Skin of body (tissue), 2 donors: ENCODE measurements around the gene ATXN1. TPM values are rescaled to one million over a fixed set of nuclear protein-coding genes. Genes with fewer than 3 reads are reported as not detected.

ENCODE experiments used
- DNase-seq: peaks from one replicate; lab custom pipeline; 2025; lab: John Stamatoyannopoulos, UW
- total RNA-seq: library from RNA; depleted of rRNA; stranded (reverse); fragments of >200 nt; gene quantifications from one replicate; pipeline ENCODE4 v1.2.3, GENCODE V29; 2014

ATXN1 gene
- total RNA-seq, 1 donor from 2014 or later, result 52.6 TPM

DNA sequence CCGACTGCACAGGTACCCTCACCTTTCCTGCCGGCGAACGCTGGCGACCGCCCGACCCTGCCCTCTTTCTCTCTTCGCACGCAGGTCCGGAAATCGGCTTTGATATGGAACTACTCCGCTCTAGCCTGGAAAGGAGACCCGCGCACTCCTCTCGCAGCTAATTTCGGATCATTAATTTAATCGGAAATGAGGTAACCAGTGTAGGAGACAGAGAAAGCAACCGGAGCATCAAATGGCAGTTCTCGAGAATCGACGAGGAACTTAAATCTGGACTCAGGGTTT lies 949 bp upstream of the ATXN1 start:
- DNase-seq, result peak; percentile 51

DNA sequence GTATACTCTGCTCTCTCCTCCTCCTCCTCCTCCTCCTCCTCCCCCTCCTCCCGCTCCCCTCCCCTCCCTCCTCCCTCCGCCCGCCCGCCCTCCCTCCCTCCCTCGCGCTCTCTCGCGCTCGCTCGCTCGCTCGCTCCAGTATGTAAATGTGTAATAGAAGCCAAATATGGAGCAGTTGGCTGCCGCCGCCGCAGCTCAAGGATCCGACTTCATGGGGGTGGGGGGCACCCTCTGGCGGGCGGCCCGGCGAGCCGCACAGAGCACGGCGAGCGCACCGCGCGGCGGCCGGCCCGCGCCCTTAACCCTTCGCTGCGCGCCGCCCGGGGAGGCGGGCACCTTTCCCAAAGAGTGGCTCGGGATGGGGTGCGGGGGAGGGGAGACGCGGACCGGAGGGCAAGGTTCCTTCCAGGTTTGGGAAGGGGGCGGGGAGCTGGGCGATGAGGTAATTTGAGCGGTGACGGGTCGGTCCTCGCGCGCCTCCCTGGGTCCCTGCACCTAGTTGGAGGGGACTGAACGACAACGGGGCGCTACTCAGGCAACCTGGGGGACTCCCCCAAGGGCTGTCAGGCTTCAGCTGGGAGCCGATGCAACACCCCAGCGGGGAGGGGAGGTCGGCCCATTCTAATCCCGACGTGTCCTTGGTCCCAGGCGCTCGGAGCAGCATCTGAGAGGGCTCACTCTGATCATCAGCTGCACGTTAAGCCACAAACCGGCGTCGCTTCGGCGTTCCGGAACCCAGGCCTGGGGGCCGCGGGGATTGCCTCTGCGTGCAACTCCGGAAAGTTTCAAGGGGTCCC lies 409 bp upstream of the ATXN1 start:
- peak; percentile 89 for DNase-seq

DNA sequence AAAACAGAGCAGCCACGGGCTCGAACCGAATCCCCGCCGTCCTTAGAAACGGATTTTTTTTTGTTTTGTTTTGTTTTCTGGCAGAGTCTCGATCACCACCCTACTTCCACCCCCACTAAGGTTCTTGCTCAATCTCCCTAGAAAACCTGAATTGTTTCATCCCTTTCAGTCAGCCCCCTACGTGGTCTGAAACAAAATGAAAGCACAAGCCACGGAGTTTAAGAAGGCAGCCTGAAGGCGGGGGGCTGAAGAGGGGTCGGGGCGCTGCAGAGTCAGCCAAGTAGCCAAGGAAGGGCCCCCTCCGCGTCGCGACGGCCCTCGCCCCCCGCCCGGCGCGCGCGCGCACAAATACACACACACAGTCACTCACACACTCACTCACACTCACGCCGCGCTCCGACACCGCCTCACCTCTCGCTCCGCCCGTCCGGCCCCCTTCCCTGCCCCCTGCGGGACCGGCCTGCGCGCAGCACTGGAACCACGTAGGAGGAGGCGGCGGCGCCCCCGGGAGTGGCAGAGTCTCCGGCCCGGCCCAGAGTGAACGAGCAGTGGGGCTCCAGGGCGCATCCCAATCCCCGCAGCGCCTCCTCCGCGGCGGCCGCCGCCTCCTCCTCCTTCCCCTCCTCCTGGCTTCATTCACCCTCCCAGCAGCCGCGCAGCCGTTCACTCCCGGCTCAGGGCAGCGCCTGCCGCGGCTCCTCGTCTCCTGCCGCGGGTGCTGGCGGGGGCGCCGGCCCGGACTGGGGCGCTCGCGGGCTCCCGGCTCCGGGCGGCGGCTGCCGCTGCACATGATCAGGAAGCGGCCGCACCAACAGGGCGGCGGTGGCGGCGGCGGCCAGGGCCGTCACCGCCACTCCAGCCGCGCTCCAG lies 1.4 kb downstream of the ATXN1 start:
- DNase-seq, result peak; percentile 86

DNA sequence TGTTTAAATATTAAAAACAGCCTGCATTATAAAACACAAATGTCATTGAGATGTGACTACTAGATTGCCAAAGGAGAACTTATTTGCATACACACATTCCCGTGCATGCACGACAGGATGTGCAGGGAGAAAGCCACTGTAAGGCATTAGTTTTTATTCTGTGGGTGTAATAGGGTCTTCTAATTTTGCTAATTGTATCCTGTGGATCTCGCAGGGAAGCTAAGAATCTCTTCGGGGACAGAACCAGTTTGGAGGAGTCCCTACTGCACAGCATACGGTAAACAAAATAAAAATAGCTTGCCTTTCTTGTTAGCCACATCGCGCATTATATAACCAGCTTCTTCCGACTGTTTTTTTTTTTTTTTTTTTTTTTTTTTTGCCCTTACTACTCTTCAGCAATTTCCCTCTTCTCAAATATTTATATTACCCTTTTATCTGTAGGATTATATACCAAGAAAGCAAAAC lies 2.0 kb downstream of the ATXN1 start:
- DNase-seq, result peak; percentile 77

DNA sequence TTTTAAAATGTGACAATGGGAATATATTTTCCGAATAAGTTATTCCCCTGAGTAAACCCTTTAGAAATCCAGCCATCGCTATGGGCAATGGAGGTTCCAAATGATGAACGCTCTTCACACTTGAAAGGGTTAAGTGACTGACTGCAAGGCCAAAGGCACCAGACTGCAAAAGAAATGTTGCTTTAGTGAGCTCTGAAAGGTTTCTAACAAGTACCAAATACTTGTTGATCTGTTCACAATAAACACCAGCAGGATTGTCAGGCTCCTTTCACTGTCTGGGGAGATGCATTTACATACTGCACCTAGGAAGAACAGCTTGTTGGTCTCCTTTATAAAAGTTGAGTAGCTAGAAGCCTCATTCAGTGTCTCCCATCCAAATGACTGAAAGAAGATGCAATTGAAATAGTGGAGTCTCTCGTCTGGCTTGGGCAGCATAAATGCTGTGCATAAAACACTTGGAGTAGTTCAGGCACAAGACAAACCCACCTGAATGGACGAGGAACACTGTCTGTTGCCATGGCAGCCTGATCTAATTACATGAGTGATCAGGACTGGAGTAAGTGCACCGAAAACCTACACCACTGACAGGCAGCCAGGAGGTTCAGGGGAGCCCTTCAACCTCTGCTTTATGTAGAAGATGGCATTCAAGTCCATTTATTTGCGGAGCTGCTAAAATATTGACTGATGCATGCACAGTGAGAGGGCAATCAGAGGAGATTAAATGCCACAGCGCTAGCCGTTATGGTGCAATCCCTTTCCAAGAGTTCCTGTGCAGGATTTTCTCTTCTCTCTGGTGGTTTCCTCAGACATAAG lies 2.9 kb downstream of the ATXN1 start:
- DNase-seq, result peak; percentile 24

DNA sequence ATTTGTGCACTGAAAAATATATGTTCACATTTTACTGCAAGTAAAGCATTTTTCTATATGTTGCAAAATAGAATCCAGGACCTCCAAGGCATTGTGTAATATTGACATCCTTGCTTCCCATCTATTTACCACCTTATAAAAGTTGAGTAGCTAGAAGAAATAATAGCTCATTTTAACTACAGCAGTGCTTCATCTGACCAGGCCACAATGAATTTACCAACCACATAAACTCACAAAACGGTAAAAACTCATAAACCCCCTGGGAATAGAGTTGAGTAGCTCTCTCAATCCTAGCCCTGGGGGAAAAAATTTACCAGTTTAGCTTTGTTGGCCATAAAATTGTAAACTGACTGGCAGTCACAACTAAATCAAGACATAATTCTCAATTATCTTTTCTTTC lies 3.9 kb downstream of the ATXN1 start:
- no peak for DNase-seq

DNA sequence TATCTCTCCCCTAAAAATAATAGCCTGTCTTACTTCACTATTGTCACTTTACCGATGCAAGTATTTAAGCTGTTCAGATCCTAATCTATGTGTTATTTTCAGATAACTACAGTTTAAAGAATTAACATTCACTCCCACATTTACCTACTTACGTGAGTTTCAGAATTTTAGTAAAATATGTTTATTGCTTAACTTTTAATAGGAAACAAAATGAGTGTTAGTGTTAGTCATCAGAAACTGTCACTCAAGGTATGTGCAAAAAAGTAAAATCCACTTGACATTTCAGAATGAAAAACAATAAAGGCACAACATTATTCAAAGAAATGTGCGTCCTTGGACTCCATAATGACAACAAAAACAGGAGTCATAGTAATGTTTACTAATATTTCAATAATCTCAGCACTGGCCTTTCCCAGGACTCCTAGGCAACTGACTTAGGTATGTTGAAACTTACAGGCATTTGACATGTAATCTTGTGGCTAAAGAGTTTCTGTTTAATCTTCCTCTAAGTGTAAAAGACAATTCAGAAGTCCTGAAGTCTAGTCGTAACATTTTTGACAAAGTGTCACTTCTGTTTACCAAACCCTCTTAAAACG lies 4.5 kb downstream of the ATXN1 start:
- no peak for DNase-seq

DNA sequence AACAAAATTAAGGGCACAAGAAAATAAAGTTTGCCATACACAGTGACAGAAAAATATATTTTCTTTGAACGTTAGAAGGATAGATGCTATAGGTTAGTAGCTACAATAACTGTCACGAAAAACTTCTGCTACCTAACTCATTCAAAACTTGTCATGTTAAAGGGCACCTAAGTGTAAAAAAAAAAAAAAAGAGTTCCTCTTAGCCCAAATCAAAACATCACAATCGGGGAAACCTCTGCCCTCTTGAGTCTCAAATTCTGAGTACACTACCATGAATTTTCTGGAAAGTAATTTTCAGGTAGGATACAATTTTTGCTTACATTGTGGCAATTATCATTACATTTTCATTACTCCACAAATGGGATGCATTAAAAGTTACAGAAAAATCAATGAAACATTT lies 5.7 kb downstream of the ATXN1 start:
- DNase-seq, result no peak

DNA sequence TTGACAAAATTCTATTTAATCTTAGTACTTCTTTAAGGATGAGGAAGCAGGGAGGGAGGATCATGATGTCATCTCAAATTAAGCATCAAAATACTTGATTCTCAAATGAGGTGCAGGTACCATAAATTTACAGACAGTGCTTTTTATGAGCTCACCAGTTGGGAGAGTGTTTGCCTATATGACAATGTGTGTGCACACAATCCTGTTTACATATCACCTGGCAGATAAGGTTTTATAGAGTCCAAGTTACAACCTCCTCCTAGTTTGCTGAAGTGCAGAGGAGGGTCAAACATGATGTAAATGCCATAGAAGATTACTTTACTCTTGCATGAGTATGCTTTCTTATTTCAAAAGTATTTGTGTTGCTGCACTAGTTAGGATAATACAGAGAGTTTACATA lies 6.4 kb downstream of the ATXN1 start:
- DNase-seq, result no peak

DNA sequence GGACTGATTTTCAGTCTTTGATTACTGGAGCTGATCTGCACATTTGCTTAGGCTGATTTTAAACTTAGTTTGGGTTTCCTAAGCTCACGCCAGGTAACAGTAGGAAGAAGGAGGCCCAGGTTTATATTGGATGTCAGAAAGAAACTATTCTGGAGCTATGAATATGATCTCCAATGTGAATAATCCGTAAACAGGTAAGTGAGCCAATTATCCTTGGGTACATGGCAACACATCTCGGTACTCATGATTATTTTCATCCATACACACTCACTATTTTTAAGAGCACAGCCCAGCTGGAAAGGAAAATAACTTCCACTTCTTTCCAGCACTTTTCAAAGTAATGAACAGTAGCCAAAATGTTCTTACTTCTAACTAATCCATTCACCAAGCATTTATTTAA lies 7.0 kb downstream of the ATXN1 start:
- no peak for DNase-seq

DNA sequence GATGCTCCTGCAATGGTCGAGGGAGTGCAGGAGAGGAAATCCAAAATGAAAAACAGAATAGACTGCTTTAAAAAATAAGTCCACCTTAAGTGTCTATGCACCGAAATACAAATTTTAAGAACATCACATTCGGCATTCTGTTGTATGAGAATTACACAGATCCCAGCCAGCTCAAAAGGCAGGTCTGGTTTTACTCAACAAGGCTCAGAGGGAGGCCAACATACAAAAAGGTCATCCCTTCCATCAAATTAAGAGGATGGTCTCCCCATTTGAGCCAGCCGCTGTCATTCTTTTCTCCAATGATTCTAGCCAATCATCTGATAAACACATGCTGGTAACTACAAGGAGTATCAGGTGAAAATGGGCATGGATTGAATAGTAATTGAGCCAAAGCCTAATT lies 7.9 kb downstream of the ATXN1 start:
- DNase-seq, result no peak

DNA sequence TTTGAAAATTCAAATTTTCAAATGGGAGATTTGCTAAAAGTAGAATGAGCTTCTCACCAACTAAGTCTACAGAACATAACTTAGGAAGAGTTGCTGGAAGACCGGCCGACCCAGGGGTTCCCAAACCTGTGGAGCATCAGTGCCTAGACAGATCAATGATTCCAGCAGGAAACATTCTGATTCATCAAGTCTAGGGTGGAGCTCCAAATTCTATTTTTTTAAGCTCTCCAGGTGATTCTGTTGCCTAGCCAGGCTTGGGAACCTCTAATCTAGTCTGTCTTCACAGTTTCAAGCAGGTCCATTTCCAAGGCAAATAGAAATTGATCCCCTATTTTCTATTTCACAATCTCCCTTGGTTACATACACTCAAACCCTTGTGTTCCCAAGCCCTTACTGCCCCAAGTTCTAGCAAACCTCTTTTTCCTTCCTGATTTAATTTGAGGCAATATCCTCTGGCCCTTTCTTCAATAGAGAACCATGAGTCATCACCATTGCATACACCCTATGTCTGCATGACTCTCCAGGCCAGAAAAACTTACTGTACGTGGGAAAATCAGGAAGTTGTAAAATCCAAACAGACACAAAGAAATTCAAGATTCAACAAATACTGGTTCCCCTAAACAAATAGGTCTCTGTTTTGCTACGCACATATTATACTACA lies 8.9 kb downstream of the ATXN1 start:
- DNase-seq, result peak; percentile 44

DNA sequence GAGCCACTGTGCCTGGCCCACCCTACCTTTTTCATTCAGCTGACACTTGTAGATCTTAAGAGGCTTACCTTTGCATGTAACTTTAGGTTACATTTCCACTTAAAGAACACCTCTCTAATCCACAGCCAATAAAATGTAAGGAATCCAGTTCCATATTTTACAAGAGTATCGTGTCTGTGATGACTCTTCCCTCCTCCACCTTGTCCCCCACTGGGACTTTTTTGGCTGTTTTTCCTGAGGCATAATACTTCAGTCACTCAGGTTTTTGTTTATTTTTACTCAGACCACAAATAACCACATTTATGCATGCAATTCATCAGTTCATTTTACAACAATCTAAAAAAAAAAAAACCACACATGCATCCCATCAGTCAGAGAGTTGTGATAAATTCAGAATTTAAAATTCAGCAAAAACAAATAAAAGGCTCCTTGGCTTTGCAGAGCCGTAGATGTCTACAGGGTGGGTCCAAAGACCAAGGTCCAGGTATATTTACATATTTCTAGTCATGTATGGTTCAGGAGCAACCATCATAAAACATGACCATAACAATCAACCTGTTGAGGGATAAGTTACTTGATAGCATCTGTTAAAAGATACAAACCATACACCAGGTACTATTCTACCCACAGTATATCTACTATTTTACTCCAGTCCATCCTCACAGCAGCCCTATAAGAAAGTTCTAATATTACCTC lies 9.9 kb downstream of the ATXN1 start:
- no peak for DNase-seq

DNA sequence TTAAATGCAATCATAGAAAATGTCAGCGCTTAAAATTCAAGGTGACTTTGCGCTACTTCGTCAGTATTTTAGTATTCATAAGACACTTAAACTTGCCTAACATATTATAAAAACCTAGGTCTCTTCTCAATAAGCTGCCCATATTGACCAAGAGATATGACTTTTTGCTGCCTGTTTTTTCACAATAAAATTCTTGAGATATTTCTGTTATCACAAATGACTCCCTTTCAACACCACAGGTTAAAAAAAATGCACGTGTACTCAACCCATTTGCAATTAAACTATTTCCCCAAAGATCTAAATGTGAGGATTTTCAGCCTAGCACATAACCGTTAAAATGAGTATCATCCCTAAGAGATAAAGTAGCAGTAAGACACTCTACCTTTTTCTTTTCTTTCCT lies 10.7 kb downstream of the ATXN1 start:
- no peak for DNase-seq

DNA sequence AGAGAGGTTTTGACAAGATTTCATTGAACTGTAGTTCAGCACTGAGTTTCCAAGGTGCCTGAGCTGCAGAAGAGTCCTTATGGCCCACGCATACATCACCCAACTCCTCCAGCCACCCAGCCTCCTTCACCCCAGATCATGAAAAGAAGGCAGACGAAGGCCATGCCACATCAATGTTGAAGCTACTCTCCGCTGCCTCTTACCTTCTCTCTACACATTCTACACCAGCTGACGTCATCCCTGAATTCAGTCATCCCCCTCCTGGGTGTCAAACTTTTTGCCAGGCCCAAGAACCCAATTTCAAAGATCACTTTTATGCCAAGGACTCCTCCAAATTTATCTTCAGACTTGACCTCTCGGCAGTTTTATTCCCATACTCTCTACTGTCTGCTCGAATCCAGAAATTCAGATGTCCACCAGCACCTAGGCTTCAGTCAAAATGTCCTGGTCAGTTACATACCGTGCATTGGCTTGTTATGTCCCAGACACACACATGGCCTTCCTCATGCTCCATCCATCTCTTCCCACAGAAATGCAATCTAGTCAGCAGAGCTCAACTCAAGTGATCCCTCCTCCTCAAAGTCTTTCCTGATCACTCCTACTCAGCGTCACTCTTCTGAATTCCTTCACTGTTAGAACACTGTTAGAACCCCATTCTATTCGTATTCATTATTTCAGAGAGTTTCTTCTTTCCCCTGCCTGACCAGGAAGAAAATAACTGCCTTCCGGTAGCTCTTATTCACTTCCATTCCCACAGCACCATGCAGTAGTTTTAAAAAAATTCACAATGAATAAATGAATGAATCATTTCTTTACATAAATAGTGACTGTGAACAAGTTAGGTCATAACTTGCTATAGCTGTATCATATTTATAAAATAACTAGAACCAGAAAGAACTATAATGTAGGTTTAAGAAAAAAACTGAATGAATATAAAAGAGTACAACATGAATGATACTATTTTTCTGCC lies 11.5 kb downstream of the ATXN1 start:
- DNase-seq, result no peak

DNA sequence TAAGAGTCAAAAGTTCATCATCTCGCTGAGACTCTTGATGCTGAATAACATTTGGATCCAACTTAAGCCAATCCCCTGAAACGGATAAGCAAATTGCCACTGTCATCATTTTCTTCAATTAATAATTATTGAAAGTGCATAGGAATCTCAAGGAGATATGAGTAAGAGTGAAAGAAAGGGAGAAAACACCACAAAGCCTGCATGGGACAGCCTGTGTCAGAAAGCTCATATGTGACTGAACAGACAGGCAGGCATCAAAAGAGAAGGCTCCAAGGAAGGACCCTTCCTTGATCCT lies 13.3 kb downstream of the ATXN1 start:
- no peak for DNase-seq

DNA sequence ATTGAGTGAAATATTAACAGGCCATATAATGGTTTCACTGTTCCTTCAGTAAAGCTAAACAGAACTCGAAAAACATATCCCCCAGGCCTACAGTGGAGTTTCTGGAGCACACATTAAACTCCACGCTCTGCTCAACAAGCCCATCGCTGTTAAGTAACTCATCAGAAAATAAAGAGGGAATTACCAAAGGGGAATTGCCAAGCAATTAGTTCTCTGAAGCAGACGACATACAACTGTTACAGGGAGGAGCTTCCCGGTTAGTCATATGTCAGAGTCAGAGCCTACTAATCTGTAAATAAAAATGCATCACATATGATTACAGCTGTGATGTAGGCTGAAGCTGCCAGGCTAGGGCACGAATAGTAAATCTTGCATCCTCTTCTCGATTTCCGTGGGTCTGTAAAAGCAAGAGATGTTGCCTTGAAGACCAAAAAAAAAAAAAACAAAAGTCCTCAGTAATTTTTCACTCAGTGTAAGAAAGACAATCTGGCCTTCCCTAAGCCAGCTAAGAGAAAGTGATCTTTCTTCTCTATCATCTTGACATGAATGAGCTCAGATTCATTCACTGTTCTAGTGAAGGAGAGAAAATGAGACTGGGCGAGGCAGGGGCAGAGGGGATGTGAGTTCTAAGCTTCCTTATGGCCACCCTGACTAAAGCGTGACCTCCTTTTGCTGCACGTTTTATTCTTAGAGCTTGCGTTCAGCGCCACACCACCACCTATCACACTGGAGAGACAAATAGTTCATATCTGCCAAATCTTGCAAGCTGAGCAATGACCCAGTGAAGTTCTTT lies 13.8 kb downstream of the ATXN1 start:
- DNase-seq, result peak; percentile 61

DNA sequence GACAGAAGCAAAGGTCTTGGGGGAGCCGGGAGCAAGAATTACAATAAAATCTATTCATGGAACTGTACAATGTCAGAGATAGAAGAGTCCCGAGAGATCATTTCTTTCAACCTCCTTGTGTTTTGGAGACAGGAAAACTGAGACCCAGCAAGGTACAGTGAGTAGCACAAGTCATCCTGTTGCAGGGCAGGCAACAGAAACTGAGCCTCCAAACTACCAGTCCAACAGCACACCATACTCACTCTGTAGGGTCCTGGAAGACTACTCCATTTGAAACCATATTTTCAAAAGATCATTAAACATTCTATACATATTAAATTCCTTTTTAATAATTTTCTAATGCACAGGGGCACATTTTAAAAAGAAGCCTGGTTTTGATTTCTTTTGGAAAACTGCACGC lies 14.4 kb downstream of the ATXN1 start:
- no peak for DNase-seq

DNA sequence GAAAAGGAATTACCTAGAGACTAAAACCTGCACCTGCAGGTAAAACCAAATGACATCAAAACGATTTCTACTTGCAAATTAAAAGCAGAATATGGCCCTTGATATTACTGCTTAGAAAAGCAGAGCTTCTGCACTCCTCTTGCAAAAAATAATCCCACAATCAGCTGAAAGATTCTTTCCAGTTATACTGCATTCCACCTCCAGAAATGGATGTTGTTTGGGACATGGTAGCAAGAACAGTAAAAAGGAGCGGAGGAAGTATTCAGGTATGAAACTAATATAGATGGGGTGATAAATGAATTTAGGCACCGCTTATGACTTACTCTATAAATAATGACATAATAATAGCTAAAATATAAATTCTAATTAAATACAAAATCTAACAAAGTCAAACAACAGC lies 14.9 kb downstream of the ATXN1 start:
- DNase-seq, result no peak
